Mesodermal cell (in vitro differentiated cells): ENCODE measurements around the gene LMAN1L. TPM values are rescaled to one million over a fixed set of nuclear protein-coding genes. Genes with fewer than 3 reads are reported as not detected.

Source experiments
- H3K27ac ChIP-seq: 2 replicates; pipeline ENCODE4 v1.7.0; 2013; ENCODE audit warnings: mild to moderate bottlenecking, low read depth, low read length, moderate library complexity; ENCODE audit not compliant: severe bottlenecking
- H3K36me3 ChIP-seq: 2 replicates; pipeline ENCODE4 v1.7.1; 2013; ENCODE audit warnings: mild to moderate bottlenecking, low read length, moderate library complexity; ENCODE audit not compliant: control insufficient read depth, insufficient read depth
- H3K4me1 ChIP-seq: one replicate; pipeline ENCODE4 v1.7.1; 2013; ENCODE audit warnings: mild to moderate bottlenecking, low read length; ENCODE audit not compliant: insufficient read depth, control insufficient read depth, poor library complexity, severe bottlenecking
- H3K4me3 ChIP-seq: 2 replicates; pipeline ENCODE4 v1.7.0; 2013; ENCODE audit warnings: low read length, control low read depth, mild to moderate bottlenecking; ENCODE audit not compliant: insufficient read depth, poor library complexity, severe bottlenecking; ENCODE audit errors: extremely low read depth
- H3K9me3 ChIP-seq: 2 replicates; pipeline ENCODE4 v1.7.1; 2013; ENCODE audit warnings: mild to moderate bottlenecking, low read length, moderate library complexity; ENCODE audit not compliant: control insufficient read depth
- WGBS, 2 experiments: methylation state at CpG; one replicate each; pipeline ENCODE4 v1.1.5; 2013; ENCODE audit warnings: missing lambda C conversion rate in 2 of 2; ENCODE audit not compliant: insufficient coverage in 2 of 2; 5-methylcytosine and 5-hydroxymethylcytosine counted together
- polyA plus RNA-seq, 2 experiments: library from polyadenylated mRNA; stranded (reverse); fragments of 50-300 nt; gene quantifications; one replicate each; pipeline ENCODE4 v1.2.3, GENCODE V29; 2013

Gene LMAN1L
- polyA plus RNA-seq (2013, experiment 1 of 2) = not detected
- polyA plus RNA-seq (2013, experiment 2 of 2) = not detected

DNA sequence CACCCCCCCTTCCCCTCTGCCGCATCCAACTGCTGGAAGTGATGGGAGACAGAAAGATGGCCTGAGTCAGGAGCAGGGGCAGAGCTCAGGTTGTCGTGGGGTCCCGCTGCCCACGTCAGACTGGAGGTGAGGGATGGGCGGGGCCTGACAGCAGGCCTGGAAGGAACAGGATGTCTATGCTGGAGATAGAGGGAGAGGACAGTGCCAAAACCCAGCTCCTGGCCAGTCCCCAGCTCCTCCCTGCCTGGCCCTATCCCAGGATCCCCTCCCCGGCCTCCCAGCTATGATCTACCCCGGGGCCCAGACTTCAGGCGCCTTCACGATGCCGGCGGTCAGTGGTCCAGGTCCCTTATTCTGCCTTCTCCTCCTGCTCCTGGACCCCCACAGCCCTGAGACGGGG, at the start of gene LMAN1L:
Gene LMAN1L, plus strand, starts transcription at position 303 of the 400 bp plus-strand sequence. Its CDS starts 20 bp downstream, at position 323.
- 85 to 90% methylated on average over 7 to 9 of the region's 12 CpGs for WGBS, 2 experiments
- H3K9me3 ChIP-seq = no peaks in the 10 kb centered on the region
- H3K4me1 ChIP-seq = peaks cover 5% of the 10 kb centered on the region
- H3K27ac ChIP-seq = no peak within 1 kb of the TSS
- no peak within 1 kb of the TSS for H3K4me3 ChIP-seq
- no peaks in the 10 kb centered on the region for H3K36me3 ChIP-seq

DNA sequence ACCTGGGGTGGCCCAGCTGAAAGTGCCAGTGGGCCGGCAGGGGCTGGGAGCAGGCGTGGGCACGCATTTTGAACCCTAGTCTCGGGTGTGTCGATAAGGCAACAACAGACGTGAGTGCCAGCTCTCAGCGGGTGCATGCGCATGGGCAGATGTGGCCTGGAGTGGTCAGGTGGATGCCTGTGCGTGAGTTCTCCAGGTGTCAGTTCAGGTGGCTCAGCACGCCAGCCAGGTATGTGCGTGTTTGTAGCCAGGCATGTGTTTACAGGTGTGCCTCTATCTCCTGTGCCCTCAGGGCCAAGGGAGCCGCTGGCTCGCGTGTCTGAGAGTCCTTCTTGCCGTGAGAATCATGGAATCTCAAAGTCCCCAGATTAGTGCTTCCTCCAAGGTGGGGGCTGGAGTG, 49.2 kb upstream of the LMAN1L start:
- no peak overlapping the region for H3K27ac ChIP-seq
- H3K9me3 ChIP-seq = no peaks in the 10 kb centered on the region
- no peak overlapping the region for H3K4me3 ChIP-seq
- 88 to 93% methylated on average over 15 of the region's 15 CpGs for WGBS, 2 experiments
- no peaks in the 10 kb centered on the region for H3K36me3 ChIP-seq
- H3K4me1 ChIP-seq = no peaks in the 10 kb centered on the region

DNA sequence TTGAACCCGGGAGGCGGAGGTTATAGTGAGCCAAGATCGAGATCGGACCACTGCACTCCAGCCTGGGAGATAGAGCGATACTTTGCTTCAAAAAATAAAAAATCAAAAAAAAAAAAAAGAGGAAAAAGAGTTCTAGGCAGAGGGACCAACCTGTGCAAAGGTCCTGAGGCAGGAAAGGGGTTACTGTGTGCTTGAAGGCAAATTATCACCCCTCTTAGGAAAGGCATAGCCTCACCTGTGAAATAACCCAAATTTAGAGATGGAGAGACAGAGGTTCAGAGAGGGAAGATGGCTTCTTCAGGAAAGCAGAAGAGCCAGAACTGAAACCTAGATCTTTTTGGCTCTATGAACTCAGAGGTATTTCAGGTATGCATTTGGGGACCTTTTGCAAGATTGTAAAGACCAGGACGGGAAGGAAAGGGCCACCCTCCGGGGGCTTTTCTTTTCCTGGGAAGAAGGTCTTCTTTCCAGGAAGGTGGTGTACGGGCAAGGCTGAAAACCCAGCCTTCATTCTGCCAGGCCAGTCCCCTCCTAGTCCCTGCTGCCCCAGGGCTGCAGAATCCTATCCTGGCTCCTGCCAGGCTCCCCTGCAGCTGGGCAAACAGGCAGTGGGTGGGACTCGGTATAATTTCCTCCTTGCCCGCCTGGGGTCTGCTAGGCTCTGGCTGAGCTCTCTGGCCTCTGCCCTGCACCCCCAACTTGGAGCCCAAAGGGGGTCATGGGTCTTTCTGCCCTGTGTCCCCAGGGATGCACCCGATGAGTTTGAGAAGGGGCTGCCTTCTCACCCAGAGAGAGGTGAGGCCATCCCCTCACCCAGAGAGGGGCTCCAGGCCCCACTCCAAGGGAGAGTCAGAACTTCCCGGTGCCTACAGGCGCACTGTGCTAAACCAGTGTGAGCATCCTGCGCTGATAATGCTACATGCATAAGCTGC, 45.2 kb upstream of the LMAN1L start:
- H3K4me3 ChIP-seq = no peak overlapping the region
- WGBS, 2 experiments = 84 to 89% methylated on average over 12 to 13 of the region's 14 CpGs
- no peaks in the 10 kb centered on the region for H3K36me3 ChIP-seq
- H3K9me3 ChIP-seq = no peaks in the 10 kb centered on the region
- peaks cover 7% of the 10 kb centered on the region for H3K4me1 ChIP-seq
- H3K27ac ChIP-seq = no peak overlapping the region

DNA sequence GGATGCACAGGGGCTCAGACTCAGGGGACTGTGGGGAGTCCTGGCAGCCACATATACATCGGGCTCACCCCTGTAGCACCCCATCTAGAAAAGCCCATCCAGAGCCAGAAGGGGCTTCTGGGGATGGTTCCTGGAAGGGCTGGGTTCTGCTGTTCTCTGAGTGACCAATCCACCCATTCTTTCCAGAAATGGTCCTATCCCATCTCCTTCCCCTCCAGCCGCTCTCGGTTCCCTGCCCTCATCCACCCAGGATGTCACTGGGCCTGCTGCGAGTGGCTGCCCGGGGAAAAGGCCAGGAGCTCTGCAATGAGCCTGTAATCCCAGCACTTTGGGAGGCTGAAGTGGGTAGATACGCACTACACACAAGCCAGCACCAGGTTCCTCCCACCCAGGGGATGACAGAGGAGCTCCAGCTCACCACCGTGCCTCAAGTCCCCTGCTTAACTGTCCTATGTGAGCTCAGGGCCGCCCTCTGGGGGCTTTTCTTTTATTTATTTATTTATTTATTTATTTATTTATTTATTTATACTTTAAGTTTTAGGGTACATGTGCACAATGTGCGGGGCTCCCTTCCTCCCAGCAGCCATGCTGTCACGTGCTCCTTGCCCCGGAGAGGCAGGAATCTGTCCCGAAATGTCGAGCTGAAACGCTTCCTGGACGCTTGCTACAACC, 44.4 kb upstream of the LMAN1L start:
- 37 to 61% methylated on average over 6 to 9 of the region's 15 CpGs for WGBS, 2 experiments
- Histone ChIP-seq H3K4me1 (peaks cover 7% of the 10 kb centered on the region), H3K4me3 (no peak overlapping the region), H3K36me3 (no peaks in the 10 kb centered on the region), H3K9me3 (no peaks in the 10 kb centered on the region), H3K27ac (no peak overlapping the region)

DNA sequence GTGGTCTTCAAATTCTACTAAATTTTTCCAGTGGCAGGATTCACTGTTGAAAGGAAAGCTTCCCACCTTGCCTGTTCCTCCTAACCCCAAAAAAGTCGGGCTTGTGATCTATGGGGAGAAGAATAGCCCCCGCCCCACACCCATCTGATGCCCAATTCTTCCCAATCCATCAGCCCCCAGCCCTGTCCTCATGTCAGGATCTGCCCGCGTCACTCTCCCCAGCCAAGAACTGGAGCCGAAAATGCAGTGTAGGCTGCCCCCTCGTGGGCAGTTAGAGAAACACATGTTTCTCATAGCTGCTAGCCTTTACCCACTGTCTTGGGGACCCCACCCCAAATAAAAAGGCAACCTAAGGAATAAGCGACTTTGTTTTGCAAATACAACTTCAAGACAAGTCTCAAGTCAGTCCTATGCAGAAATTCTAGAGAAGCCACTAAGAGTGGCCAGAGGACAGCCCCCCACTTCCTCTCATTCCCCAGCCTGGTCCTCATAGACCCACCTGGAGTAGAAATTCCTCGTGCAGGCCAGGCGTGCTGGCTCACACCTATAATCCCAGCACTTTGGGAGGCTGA, 43.8 kb upstream of the LMAN1L start:
- no peak overlapping the region for H3K4me3 ChIP-seq

DNA sequence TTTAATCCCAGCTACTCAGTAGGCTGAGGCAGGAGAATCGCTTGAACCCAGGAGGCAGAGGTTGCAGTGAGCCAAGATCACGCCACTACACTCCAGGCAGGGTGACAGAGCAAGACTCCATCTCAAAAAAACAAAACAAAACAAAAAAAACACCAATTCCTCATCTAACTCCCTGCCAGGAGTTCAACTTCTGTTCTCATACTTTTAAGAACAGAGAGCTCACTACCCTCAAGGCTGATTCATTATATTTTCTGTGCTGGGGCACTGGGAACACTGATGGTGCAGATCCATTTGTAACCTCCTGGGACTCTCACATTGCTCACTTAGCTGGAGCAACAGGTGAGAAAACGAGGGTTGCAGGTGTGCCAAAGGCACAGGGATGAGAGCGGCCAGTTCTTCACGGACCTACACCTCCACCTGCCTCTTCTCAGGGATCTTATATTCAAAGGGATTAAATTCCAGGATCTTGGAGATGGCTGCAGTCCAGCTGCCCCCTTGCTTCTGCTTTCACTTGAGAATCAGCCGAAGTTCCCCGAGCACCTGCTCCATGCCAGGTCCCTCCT, 43.1 kb upstream of the LMAN1L start:
- no peak overlapping the region for H3K27ac ChIP-seq
- H3K4me3 ChIP-seq = no peak overlapping the region
- 83 to 88% methylated on average over 7 of the region's 7 CpGs for WGBS, 2 experiments
- no peaks in the 10 kb centered on the region for H3K36me3 ChIP-seq
- H3K4me1 ChIP-seq = peaks cover 12% of the 10 kb centered on the region
- no peaks in the 10 kb centered on the region for H3K9me3 ChIP-seq

More for the DNA sequence above, 43.8 kb upstream of the LMAN1L start:
- Histone ChIP-seq H3K4me1 (peaks cover 12% of the 10 kb centered on the region), H3K27ac (no peak overlapping the region), H3K36me3 (no peaks in the 10 kb centered on the region), H3K9me3 (no peaks in the 10 kb centered on the region)
- WGBS, 2 experiments = 0 to 16% methylated on average over 3 to 8 of the region's 9 CpGs

DNA sequence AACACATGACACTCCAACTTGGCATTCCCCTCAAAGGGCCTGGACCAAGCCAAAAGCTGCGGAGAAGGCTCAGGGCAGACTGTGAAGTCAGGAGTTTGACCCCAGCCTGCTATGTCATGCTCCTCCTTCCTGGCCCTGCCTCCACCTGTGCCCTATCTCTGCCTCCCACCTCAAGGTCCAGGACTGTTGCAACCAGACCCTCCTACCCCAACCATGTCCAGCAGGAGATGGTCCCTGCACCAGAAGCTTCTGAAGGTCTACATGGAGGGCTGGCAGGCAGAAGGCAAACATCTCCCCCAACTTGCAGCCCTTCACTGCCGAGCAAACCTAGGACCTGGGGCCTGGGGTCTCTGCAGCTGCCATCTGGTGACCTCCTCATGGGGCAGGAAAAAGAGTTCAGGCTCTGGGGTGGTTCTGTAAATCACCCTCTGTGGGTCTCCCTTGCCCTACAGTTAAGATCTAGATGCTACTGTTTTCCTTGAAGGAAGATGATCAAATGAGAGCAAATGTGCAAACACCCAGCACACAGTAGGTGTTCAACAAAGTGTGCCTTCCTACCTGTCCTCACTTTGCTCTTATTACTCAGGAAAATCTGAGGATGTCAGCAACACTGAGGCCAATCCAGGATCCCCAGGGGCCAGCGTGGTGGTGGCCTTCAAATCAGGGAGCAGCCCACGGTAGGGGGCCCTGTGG, 42.3 kb upstream of the LMAN1L start:
- Histone ChIP-seq H3K27ac (no peak overlapping the region), H3K4me1 (peaks cover 12% of the 10 kb centered on the region), H3K9me3 (no peaks in the 10 kb centered on the region), H3K4me3 (no peak overlapping the region), H3K36me3 (no peaks in the 10 kb centered on the region)
- WGBS, 2 experiments = 58 to 60% methylated on average over 2 to 3 of the region's 4 CpGs

DNA sequence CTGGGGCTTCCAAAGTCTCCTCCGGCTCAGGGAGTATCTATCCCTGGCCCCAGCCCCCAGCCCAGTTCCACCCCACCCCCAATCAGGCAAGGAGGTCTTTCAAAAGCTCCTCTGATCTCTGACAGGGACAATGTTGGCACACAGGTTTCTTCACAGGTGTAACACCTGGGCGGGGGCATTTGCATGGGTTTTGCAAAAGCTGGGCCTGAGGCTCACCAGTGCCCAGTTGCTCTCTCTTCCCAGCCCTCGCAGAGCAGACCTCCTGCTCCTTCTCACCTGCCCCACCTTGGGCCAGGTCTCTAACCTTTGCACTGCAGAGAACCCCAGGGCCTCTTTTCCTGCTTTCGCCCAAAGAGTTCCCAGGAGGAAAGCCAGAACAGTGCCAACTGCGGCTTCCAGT, 39.3 kb upstream of the LMAN1L start:
- Histone ChIP-seq H3K36me3 (no peaks in the 10 kb centered on the region), H3K27ac (no peak overlapping the region), H3K4me3 (no peak overlapping the region), H3K9me3 (no peaks in the 10 kb centered on the region), H3K4me1 (peaks cover 31% of the 10 kb centered on the region)
- 87 to 94% methylated on average over 3 of the region's 5 CpGs for WGBS, 2 experiments

DNA sequence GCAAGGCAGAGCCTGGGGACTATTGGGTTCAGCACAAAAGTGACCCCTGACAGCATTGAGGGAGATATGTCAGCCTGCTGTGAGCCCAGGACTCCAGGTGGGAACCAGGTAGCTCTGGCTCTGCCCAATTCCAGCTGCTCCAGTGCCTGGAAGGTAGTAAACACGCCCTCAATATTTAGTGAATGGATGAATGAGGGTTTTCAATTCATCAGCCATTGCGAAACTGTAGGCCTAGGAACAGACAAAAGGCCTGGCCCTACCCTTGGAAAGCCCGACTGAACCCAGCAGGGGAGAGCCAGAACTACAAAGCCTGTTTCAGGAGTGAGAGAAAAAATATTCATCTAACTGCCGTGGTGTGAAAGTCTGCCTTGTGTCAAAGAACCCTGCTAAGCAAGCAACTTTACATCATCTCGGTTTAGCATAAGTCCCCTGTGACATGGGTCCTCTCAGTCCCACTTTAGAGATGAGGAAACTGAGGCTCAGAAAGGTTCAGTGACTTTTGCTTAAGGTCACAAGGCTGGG, 38.8 kb upstream of the LMAN1L start:
- H3K4me1 ChIP-seq = peaks cover 36% of the 10 kb centered on the region
- H3K27ac ChIP-seq = no peak overlapping the region
- H3K36me3 ChIP-seq = no peaks in the 10 kb centered on the region
- H3K9me3 ChIP-seq = no peaks in the 10 kb centered on the region
- no peak overlapping the region for H3K4me3 ChIP-seq
- WGBS, 2 experiments = 43 to 49% methylated on average over 4 to 5 of the region's 5 CpGs

DNA sequence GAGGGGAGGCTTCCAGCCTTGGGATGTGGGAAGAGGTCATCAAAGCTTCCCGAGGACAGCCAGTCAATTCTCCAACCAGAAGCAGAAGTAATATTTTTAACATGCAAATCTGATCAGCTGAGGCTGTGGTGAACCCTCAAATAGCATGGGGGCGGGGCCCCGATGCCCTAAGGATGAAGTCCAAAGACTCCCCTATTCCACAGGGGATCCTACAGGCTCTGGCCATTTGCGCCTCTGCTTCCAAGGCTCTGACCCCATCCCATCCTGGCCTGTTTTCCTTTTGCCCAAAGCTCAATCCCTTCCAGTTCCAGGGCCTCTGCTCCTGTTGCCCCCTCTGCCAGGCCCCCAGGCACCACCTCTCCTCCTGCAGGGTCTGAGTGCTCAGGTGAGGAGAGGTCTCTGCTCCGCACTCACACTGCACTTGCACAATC, 37.5 kb upstream of the LMAN1L start:
- Histone ChIP-seq H3K4me3 (no peak overlapping the region), H3K4me1 (peaks cover 39% of the 10 kb centered on the region), H3K9me3 (no peaks in the 10 kb centered on the region), H3K36me3 (no peaks in the 10 kb centered on the region), H3K27ac (no peak overlapping the region)
- 92 to 94% methylated on average over 2 to 4 of the region's 5 CpGs for WGBS, 2 experiments
